Measurements from ENCODE around the gene THAP3. TPM values are rescaled to one million over a fixed set of nuclear protein-coding genes. Genes with fewer than 3 reads are reported as not detected.

The THAP3 gene
- total and polyA plus RNA-seq, 9 of the 15 experiments (the other 6 are each of a cell fraction or from before 2014, with no cell fraction given), result 1.9 to 31.2 (median 18.2) TPM

DNA sequence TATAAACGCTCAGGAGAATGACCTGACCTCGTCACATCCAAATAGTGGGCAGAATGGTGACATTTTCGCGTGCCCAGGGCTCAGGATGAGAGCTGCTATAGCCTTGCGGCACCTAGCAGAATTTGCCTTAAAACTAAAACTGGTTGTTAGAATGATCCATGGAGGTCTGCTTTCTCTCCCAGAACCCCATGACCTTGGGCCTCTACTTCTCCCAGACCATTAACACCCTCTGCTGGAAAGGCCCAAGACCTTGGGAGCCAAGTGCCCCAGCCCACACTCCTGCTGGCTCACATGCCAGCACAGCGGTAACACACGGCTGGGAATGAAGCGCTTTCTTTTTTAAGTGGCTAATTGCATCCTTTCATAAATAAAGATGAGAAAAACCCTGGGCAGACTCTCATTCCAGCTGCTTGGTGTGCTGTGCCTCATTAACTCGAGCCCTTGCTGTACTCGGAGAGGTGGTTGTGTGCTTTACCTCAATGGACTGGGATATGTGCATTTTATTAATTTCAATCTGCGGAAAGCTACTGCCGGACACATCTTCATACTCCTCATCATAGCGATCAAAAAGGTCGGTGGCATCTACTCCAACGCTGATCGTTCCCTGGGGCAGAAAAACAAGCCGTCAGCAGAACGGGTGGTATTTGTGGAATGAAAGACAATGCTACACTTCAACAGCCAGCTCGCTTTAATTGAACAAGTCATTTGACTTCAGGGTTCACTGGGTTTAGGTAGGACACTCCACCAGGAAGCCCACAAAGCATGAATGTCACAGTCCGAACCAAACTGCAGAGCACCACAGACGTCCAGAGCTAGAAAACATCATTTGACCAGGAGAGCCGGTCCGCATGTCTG lies 29.0 kb downstream of the THAP3 start:
- no peak for ATAC-seq
- BruUV-seq (replicated peaks), result no TSS peak
- H3K4me1 ChIP-seq (replicated peaks in 1 of 2; ENCODE audit: control insufficient read depth in 2 of 2, insufficient read depth in 2 of 2, low read length in 2 of 2), result no peaks in the 10 kb centered on the region; a peak in 1 of 5 replicates

More for the DNA sequence above, 29.0 kb downstream of the THAP3 start:
- Histone ChIP-seq H3K9ac (ENCODE audit: insufficient read depth in 1 of 2, low read depth in 2 of 2, low read length in 2 of 2) (no peak overlapping the region), H3K4me3 (no peak overlapping the region), H3K9me3 (replicated peaks; ENCODE audit: control insufficient read depth, insufficient read depth, low read depth, low read length) (no peaks in the 10 kb centered on the region), H3K4me2 (ENCODE audit: insufficient read depth, low read length) (no peak overlapping the region), H3K27me3 (ENCODE audit: control insufficient read depth in 2 of 2, insufficient read depth in 2 of 2, low read length in 2 of 2) (no peaks in the 10 kb centered on the region), H3K9me1 (ENCODE audit: control insufficient read depth, insufficient read depth, low read length) (peaks cover 2% of the 10 kb centered on the region), H2AFZ (ENCODE audit: low read depth, low read length) (no peak overlapping the region), H3K79me2 (ENCODE audit: control insufficient read depth, insufficient read depth, low read length) (no peaks in the 10 kb centered on the region; the same call in 1 of the 3 replicates), H3K27ac (ENCODE audit: extremely low read depth, low read depth, low read length) (no peak overlapping the region), H3K36me3 (ENCODE audit: control insufficient read depth, insufficient read depth, low read length) (peaks cover 77% of the 10 kb centered on the region), H4K20me1 (replicated peaks; ENCODE audit: control insufficient read depth, insufficient read depth, low read length) (no peaks in the 10 kb centered on the region)
- 95% methylated on average over 23 of the region's 23 CpGs for WGBS (ENCODE audit: insufficient coverage, low coverage, missing lambda C conversion rate)
- intact Hi-C loops (cut with micrococcal nuclease), result no loop called here
- ChIA-PET POLR2A (interaction anchor here (0.9 to 1.6 kb wide), 4 partner anchors 10 to 14 kb away, joined by 3 to 4 read pairs (median 3); no protein-coding TSS in a partner anchor), CTCF (ENCODE audit: low intra/inter-chr PET ratio) (no interaction called here)
- in situ Hi-C loops (cut with MboI), result no loop called here
- FAIRE-seq (no peak), DNase-seq (ENCODE audit: extremely low read depth in 1 of 4, low spot score in 3 of 4) (no peak)
- TF ChIP-seq MITF (IDR thresholded peaks at IDR 0.05), result no peak
- no peak for TF ChIP-seq ZBTB2 (IDR thresholded peaks at IDR 0.05)
- TF ChIP-seq NCOA6 (IDR thresholded peaks at IDR 0.05), result no peak
- no peak for TF ChIP-seq ZBTB43 (CRISPR knock-in tag; IDR thresholded peaks at IDR 0.05)
- TF ChIP-seq KDM4B (IDR thresholded peaks at IDR 0.05; ENCODE audit: borderline replicate concordance in 2 of 2, low read depth in 1 of 2), result no peak
- no peak for TF ChIP-seq TARDBP (IDR thresholded peaks at IDR 0.05)
- TF ChIP-seq NEUROD1 (IDR thresholded peaks at IDR 0.05; ENCODE audit: borderline replicate concordance, low read depth, low read length, partially characterized antibody), result no peak
- no peak for TF ChIP-seq TOE1 (IDR thresholded peaks at IDR 0.05; ENCODE audit: borderline replicate concordance)
- TF ChIP-seq TOE1 (CRISPR knock-in tag; IDR thresholded peaks at IDR 0.05; ENCODE audit: borderline replicate concordance, low read depth), result no peak
- TF ChIP-seq ELF4 (CRISPR knock-in tag; IDR thresholded peaks at IDR 0.05), result no peak
- no peak for TF ChIP-seq RFX7 (CRISPR knock-in tag; IDR thresholded peaks at IDR 0.05)
- no peak for TF ChIP-seq KLF10 (CRISPR knock-in tag; IDR thresholded peaks at IDR 0.05)
- TF ChIP-seq KDM2B (CRISPR knock-in tag; IDR thresholded peaks at IDR 0.05), result no peak

All from K562 (cell line).